Iris pigment epithelial cell (primary cell): ENCODE measurements around the gene APBA2.
A peak's percentile ranks its signal among the peaks of the same experiment; 100 is the strongest.

Experiments
- DNase-seq: peaks from one replicate; pipeline ENCODE4 v3.0.0-alpha.2; 2011; ENCODE audit warnings: low read depth

Gene APBA2

DNA sequence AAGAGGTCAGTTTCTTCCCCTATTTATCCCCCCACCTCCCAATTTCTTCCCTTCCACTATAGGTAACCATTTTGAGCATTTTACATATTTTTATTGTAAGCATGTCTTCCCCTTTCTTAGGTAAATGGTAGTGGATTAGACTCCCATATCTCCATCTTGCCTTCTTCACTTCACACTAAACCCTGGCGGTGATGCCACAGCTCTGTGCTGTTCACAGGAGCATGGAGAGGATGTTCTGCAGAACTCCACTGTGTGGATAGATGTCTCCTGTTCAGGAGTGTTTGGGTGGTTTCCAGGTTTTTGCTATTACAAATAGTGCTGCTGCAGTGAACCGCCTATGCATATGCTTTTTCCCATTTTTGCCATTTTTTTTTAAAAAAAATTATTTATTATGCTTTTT is 201.1 kb downstream of the APBA2 start:
- no peak for DNase-seq

DNA sequence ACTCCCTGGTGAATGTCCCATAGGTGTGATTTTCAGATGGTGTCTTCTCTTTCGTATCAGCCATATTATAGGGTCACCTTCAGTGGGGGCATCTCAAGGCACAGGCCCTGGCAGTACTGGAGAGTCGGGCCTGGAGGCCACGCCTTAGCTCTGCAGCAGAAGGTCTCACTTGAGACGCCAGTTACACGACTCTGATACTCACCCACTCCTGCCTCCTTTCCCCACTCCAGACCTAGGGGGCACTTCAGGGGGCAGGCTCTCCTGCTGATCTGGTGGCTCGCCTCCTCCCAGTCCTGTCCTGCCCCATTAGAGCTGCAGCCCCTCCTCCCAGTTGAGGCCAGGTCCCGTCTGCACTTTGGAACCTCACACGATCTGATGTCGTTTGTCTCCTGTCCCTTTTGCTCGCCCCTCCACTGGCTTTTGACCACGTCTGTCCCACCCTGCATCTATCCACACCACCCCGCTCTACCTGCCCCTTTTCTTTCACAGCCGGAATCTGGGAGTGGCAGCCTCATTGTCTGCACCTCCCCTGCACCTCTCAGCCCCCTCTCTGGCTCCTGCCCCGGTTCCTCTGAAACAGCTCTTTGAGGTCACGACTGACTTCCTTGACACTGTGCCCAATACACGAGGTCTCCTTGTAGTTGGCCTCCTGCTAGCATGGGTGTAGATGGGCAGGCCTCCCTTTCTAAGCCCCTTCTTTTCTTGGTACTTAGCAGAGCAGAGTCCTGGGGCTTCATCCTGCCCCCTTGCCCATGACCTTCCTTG is 201.9 kb downstream of the APBA2 start:
- no peak for DNase-seq

GRCh38 chr15:29088666-29089065 is 202.9 kb downstream of the APBA2 start:
- DNase-seq, result no peak

DNA sequence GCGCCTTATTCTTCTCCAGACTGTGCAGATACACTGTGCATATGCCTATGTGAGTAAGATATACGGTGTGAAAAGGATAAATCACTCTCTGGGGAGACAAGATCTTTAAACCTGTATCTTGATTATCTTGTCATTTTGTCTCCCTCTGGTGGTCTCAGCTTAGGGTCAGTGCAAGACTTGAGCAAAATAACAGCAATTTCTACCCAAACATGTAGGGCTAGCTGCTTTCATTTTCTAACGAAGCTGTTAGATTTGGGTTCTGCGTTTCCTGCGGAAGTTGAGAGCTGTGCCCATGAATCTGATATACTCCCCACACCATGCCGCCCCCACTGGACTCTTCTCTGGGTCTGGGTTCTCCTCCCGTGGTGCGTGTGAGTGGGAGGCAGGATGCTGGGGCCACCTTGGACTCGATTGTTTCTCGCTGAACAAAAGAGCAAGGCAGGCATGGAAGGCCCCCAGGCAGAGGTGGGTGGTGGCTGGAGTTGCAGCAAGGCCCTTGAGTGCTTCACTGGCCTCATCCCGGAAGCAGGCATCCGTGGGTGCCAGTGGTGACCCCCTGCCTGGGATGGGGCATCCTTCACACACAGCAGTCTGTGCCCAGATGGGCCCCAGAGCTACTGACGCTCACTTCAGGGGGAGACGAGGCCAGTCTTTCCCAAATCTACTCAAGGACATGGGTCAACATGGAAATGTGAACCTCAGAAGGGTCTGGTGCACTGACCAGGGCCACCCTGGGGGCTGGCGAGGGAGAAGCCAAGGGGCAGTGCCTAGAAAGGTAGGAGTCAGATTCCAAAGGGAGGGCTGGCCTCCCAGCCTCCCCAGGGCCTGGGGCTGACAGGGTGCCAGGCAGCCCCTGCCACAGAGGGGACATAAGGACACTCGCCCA is 204.2 kb downstream of the APBA2 start:
- DNase-seq, result peak; percentile 41

DNA sequence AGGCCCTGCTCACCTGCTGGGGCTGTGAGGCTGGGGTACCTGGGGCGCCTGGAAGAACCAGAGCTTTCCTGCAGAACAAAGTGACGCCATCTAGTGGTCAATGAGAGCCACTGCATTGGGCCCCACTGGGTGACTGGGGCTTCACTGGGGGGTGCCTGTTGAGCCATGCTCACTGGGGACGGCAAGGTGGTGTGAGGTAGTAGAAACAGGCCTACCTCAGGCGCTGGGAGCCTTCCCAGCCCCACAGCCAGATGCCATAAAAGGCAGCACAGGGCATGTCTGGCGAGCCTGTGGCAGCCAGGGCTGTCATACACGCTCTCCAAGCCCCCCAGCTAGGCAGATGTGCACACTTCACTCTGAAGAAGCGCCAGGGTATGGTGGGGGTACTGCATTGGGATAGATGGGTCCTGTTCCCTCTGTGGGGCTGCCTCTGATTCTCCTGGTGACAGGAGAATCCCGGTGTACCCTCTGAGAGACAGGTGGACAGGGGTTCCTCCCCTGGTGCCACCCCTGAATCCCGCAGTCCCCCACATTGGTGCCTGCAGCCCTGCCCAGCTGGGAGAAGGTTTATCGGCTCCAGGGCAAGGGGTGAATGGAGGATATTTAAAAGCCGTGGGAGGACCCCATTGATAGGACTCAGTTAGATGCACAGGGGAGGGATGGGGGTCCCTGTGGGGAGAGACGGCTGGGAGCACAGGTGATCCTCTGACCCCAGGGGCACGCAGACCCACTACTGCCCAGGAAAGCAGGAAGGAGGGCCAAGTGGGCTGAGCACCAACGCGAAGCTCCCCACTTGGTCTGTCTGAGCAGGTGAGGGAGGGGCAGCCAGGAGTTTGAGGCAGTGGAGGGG is 205.1 kb downstream of the APBA2 start:
- peak; percentile 24 for DNase-seq

GRCh38 chr15:29091666-29092065 is 205.9 kb downstream of the APBA2 start:
- DNase-seq, result no peak

GRCh38 chr15:29092376-29093064 is 206.7 kb downstream of the APBA2 start:
- DNase-seq, result no peak

DNA sequence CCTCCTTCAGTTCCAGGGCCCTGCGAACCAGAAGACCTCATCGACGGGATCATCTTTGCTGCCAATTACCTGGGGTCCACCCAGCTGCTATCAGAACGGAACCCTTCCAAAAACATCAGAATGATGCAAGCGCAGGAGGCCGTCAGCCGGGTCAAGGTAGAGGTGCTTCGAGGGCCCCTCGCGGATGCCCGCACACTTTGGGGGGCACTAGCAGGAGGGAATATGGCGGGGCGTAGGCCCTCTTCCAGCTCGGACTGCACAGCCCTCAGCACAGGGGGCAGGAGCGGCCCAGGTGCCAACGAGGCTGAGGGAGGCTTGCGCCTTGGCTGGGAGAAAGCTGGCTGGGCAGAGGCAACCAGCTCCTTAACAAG is 207.3 kb downstream of the APBA2 start:
- no peak for DNase-seq

- no peak for DNase-seq
Observed at GRCh38 chr15:29093696-29094343, 208.0 kb downstream of the APBA2 start.

GRCh38 chr15:29094711-29095110 is 208.9 kb downstream of the APBA2 start:
- no peak for DNase-seq

DNA sequence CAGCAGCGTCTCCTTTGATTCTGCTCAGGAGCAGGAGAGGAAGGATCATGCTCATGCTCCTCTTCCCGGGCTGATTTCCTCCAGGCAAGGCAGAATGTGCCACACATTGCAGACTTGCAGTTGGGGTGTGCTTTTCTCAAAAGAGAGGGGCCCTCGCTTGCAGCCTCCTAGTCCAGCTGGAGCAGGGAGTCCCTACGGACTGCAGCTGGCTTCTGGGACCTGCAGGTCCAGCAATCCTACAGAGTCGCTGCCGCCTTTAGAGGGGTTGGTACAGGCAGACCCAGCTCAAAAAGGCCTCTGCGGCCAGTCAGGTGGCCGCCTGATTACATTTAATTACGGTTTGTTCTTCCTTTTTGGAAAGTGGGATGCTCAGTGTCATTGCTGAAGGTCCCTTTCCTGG is 210.0 kb downstream of the APBA2 start:
- DNase-seq, result no peak

DNA sequence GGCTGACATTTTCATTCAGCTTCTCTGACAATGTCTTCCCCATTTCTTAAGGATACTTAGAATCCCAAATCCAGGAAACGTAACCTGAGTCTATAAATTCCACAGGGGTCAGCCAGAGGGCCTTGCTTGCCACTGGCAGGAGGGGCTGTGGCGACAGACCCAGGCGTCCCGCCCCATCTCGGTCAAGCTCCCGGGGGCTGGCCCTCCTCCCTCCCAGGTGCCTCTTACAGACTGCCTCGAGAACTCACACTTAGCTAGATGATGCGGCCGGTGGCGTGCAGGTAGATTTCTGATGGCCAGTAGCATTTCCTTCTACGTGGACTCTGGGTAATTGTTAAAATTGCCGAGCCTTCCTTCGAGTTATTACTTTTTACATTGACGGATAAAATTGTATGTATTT is 211.4 kb downstream of the APBA2 start:
- DNase-seq, result no peak

DNA sequence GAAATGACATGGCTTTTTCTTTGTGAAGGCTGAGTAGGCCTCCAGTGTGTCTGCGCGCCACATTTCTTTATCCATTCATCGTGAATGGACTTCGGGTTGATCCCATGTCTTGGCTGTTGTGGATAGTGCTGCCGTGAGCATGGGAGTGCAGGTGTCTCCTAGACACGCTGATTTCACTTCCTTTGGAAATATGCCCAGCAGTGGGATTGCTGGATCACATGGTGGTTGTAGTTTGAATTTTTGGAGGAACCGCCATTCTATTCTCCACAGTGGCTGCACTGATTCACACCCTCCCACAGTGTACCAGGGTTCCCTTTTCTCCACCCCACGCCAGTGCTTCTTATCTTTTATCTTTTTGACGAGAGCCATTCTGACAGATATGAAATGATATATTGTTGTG is 212.2 kb downstream of the APBA2 start:
- DNase-seq, result no peak

- DNase-seq, result no peak
Observed at GRCh38 chr15:29098652-29099051, 212.9 kb downstream of the APBA2 start.

GRCh38 chr15:29099131-29099880 is 213.5 kb downstream of the APBA2 start:
- no peak for DNase-seq

GRCh38 chr15:29100486-29101000 is 214.8 kb downstream of the APBA2 start:
- DNase-seq, result no peak

DNA sequence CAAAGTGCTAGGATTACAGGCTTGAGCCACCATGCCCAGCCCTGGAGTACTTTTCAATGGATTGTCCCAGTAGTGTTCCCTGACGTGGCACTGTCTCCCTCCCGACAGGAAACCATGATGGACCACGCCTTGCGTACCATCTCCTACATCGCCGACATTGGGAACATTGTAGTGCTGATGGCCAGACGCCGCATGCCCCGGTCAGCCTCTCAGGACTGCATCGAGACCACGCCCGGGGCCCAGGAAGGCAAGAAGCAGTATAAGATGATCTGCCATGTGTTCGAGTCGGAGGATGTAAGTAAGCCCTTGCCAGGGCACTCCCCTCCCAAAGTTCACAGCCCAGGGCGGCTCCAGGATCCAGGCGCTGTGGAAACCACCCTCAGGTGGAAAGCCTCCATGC is 215.7 kb downstream of the APBA2 start:
- no peak for DNase-seq

- peak; percentile 51 for DNase-seq
Observed at GRCh38 chr15:29102173-29102794, 216.5 kb downstream of the APBA2 start.

- DNase-seq, result no peak
Observed at GRCh38 chr15:29102911-29103823, 217.4 kb downstream of the APBA2 start.
